Lower leg skin (tissue), 3 donors: ENCODE measurements around the gene ANKRD9.

Source experiments
- POLR2A ChIP-seq, 2 donors: fragments of 450-650 bp; IDR thresholded peaks; one replicate each; pipeline ENCODE4 v1.6.1; 2016 to 2017; ENCODE audit warnings: antibody characterized with exemption in 2 of 2, mild to moderate bottlenecking in 1 of 2, moderate library complexity in 1 of 2
- TF ChIP-seq, protein P1 (sequence below), 3 donors: fragments of 450-650 bp; IDR thresholded peaks; one replicate each; pipeline ENCODE4 v1.5.1; 2016; ENCODE audit warnings: antibody characterized with exemption in 3 of 3, mild to moderate bottlenecking in 3 of 3, moderate library complexity in 2 of 3

GRCh38 chr14:102503641-102504327, 5.8 kb downstream of the ANKRD9 start:
- TF ChIP-seq, protein P1, sequence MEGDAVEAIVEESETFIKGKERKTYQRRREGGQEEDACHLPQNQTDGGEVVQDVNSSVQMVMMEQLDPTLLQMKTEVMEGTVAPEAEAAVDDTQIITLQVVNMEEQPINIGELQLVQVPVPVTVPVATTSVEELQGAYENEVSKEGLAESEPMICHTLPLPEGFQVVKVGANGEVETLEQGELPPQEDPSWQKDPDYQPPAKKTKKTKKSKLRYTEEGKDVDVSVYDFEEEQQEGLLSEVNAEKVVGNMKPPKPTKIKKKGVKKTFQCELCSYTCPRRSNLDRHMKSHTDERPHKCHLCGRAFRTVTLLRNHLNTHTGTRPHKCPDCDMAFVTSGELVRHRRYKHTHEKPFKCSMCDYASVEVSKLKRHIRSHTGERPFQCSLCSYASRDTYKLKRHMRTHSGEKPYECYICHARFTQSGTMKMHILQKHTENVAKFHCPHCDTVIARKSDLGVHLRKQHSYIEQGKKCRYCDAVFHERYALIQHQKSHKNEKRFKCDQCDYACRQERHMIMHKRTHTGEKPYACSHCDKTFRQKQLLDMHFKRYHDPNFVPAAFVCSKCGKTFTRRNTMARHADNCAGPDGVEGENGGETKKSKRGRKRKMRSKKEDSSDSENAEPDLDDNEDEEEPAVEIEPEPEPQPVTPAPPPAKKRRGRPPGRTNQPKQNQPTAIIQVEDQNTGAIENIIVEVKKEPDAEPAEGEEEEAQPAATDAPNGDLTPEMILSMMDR (IDR thresholded peaks at IDR 0.05) = no peak
- no peak for TF ChIP-seq POLR2A (IDR thresholded peaks at IDR 0.05)
